Adipocyte (in vitro differentiated cells): Measurements from ENCODE around the gene TMEM164.
A peak's percentile ranks its signal among the peaks of the same experiment; 100 is the strongest.

ENCODE experiments used
- DNase-seq: peaks from one replicate; pipeline ENCODE4 v3.0.0-alpha.2; 2015; ENCODE audit warnings: low read depth
- H3K27me3 ChIP-seq: replicated peaks from 2 replicates; pipeline ENCODE4 v1.7.0; 2013; ENCODE audit warnings: mild to moderate bottlenecking, low read length, moderate library complexity; ENCODE audit not compliant: control insufficient read depth, insufficient read depth
- H3K36me3 ChIP-seq: 2 replicates; pipeline ENCODE4 v1.7.0; 2013; ENCODE audit warnings: low read length, mild to moderate bottlenecking, moderate library complexity; ENCODE audit not compliant: control insufficient read depth, insufficient read depth, severe bottlenecking
- H3K4me1 ChIP-seq: 2 replicates; pipeline ENCODE4 v1.7.0; 2013; ENCODE audit warnings: mild to moderate bottlenecking, low read length, moderate library complexity; ENCODE audit not compliant: control insufficient read depth, insufficient read depth
- H3K4me3 ChIP-seq: 2 replicates; pipeline ENCODE4 v1.7.0; 2013; ENCODE audit warnings: mild to moderate bottlenecking, low read length, moderate library complexity
- H3K9ac ChIP-seq: 2 replicates; pipeline ENCODE4 v1.7.0; 2013; ENCODE audit warnings: mild to moderate bottlenecking, low read length, moderate library complexity
- H3K9me3 ChIP-seq: 2 replicates; pipeline ENCODE4 v1.7.0; 2013; ENCODE audit warnings: mild to moderate bottlenecking, low read length, moderate library complexity; ENCODE audit not compliant: control insufficient read depth

TMEM164 gene

DNA sequence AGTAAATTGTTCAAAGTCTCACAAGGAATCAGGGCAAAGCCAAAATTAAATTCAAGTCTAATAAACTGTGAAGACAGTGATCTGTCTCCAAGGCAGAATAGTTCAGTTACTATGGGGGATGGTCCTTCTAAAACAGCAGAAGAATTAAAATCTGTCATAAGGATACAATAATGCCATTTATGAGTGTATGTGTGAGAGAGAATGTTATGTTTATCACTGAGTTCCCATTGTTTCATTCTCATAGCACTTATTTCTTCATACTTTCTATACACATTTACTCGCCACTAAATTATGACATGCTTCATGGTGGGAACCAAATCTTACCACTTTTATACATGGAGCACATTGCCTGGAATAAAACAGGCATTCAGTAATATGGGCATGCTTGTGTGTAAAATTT, 212.5 kb downstream of the TMEM164 start:
- H3K27me3 ChIP-seq = no peaks in the 10 kb centered on the region

GRCh38 chrX:110216027-110216426, 213.1 kb downstream of the TMEM164 start:
- Histone ChIP-seq H3K27me3 (no peaks in the 10 kb centered on the region), H3K36me3 (no peaks in the 10 kb centered on the region), H3K9me3 (peaks cover 3% of the 10 kb centered on the region), H3K4me1 (peaks cover 12% of the 10 kb centered on the region), H3K9ac (no peak overlapping the region), H3K4me3 (no peak overlapping the region)
- DNase-seq = no peak

More for the DNA sequence above, 212.5 kb downstream of the TMEM164 start:
- peaks cover 12% of the 10 kb centered on the region for H3K4me1 ChIP-seq
- no peak overlapping the region for H3K4me3 ChIP-seq
- DNase-seq = no peak
- H3K36me3 ChIP-seq = no peaks in the 10 kb centered on the region
- H3K9me3 ChIP-seq = peaks cover 3% of the 10 kb centered on the region
- H3K9ac ChIP-seq = no peak overlapping the region

GRCh38 chrX:110218591-110218990, 215.7 kb downstream of the TMEM164 start:
- Histone ChIP-seq H3K27me3 (no peaks in the 10 kb centered on the region), H3K9ac (no peak overlapping the region), H3K9me3 (peaks cover 3% of the 10 kb centered on the region), H3K4me3 (no peak overlapping the region), H3K4me1 (peaks cover 12% of the 10 kb centered on the region), H3K36me3 (no peaks in the 10 kb centered on the region)
- peak; percentile 40 for DNase-seq

DNA sequence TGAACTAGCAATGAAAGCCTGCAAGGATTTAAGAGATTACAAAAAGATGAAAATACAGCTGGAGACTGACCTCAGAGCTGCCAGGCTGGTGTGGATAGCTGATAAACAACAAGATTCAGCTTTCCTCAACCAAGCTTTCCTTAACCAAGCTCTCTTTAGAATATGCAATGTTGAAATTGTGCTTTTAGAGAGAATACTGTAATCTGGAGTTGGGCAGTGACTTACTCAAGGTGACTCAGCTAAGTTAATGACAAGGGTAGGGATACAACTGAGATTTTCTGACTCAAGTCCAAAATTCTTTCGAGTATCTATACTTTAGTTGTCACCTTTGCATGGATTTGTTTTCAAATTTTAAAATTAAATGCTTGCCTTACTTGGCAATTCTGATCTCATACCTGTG, 217.0 kb downstream of the TMEM164 start:
- DNase-seq = peak; percentile 14
- H3K4me3 ChIP-seq = no peak overlapping the region
- peaks cover 3% of the 10 kb centered on the region for H3K9me3 ChIP-seq
- no peaks in the 10 kb centered on the region for H3K36me3 ChIP-seq
- no peak overlapping the region for H3K9ac ChIP-seq
- H3K4me1 ChIP-seq = peaks cover 12% of the 10 kb centered on the region
- H3K27me3 ChIP-seq = no peaks in the 10 kb centered on the region

GRCh38 chrX:110222497-110223257, 219.8 kb downstream of the TMEM164 start:
- no peak for DNase-seq
- H3K4me3 ChIP-seq = no peak overlapping the region
- H3K36me3 ChIP-seq = no peaks in the 10 kb centered on the region
- H3K27me3 ChIP-seq = peaks cover under 1% of the 10 kb centered on the region
- peaks cover 3% of the 10 kb centered on the region for H3K9me3 ChIP-seq
- no peak overlapping the region for H3K9ac ChIP-seq
- peaks cover 12% of the 10 kb centered on the region for H3K4me1 ChIP-seq

GRCh38 chrX:110224926-110225617, 222.2 kb downstream of the TMEM164 start:
- Histone ChIP-seq H3K4me1 (no peaks in the 10 kb centered on the region), H3K36me3 (no peaks in the 10 kb centered on the region), H3K9me3 (no peaks in the 10 kb centered on the region), H3K9ac (no peak overlapping the region), H3K4me3 (no peak overlapping the region), H3K27me3 (peaks cover 3% of the 10 kb centered on the region)
- no peak for DNase-seq

DNA sequence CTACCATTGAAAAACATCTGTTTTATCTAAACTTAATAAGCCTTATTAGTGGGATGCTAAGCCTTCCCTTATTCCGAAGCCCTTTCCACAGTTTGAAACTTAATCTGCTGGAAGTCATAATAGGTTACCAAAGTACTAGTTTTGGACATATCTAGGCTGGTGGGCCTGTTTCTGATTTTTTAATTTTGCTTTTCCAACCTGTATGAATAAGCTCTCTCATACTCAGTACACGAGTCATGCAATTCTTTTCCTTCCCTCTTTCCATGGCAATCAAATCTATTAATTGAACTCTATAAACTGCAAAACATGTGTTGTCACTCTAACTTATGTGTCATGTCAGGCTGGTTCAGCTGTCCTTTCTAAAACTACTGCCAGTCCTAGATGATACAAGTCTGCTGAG, 224.0 kb downstream of the TMEM164 start:
- no peaks in the 10 kb centered on the region for H3K4me1 ChIP-seq
- H3K9ac ChIP-seq = no peak overlapping the region
- H3K4me3 ChIP-seq = no peak overlapping the region
- H3K9me3 ChIP-seq = peaks cover 3% of the 10 kb centered on the region
- peaks cover 3% of the 10 kb centered on the region for H3K27me3 ChIP-seq
- DNase-seq = peak; percentile 21
- H3K36me3 ChIP-seq = no peaks in the 10 kb centered on the region
